HCT116 (cell line): ENCODE measurements around the gene CARD14. TPM values are rescaled to one million over a fixed set of nuclear protein-coding genes. Genes with fewer than 3 reads are reported as not detected.
"Not testable (repeated sequence)": the region's sequence is repeated elsewhere in the genome, so short reads cannot be mapped to it uniquely, and the experiment has no call there.

Experiments used
- ATAC-seq: fragments of 200-7000 bp; cut with Tn5 transposase; 2 replicates; pipeline ENCODE4 v1.9.1; 2020; ENCODE audit warnings: mild to moderate bottlenecking, moderate library complexity
- BruUV-seq: library from RNA; stranded (reverse); fragments of 400-500 nt; replicated peaks from 2 replicates; lab custom pipeline; 2021; lab: Mats Ljungman, UMichigan
- CTCF ChIA-PET: fragments of 300-600 bp; sonication (Branson Sonifier 250); formaldehyde crosslinking; loops from one replicate; lab custom pipeline; 2021; ENCODE audit warnings: antibody characterized with exemption; lab: Charles Lee
- POLR2A ChIA-PET: fragments of 300-600, 350-600 bp; sonication (Branson Sonifier 250); formaldehyde crosslinking; loops from one replicate; lab custom pipeline; 2021; ENCODE audit warnings: antibody characterized with exemption; lab: Charles Lee
- RAD21 ChIA-PET, 2 experiments: fragments of 300-600 bp; sonication (Branson Sonifier 250); formaldehyde crosslinking; loops; one replicate each; lab custom pipeline; 2023; ENCODE audit warnings: low total read pairs in 2 of 2; ENCODE audit not compliant: uncharacterized antibody in 2 of 2, unreplicated experiment in 2 of 2, low non-redundant PET in 1 of 2; lab: Charles Lee
- DNase-seq: peaks from one replicate; pipeline ENCODE4 v3.0.0-alpha.2; 2010; ENCODE audit warnings: low read depth, low spot score
- H2AFZ ChIP-seq: fragments of 200-600 bp; shearing (Covaris generic), sonication (generic); 2 replicates; pipeline ENCODE4 v1.6.1; 2017; ENCODE audit warnings: low read depth, mixed run types, mixed read lengths, antibody characterized with exemption, low read length; ENCODE audit not compliant: poor library complexity, severe bottlenecking
- H3K27ac ChIP-seq: 2 replicates; pipeline ENCODE4 v1.5.1; 2012; ENCODE audit warnings: low read depth, low read length
- H3K27me3 ChIP-seq: fragments of 200-600 bp; sonication (generic); 2 replicates; pipeline ENCODE4 v1.6.1; 2016; ENCODE audit warnings: mixed run types, low read length, mixed read lengths; ENCODE audit not compliant: insufficient read depth
- H3K36me3 ChIP-seq, 2 experiments: fragments of 200-500 bp in 1 of 2; fragments of 200-600 bp in 1 of 2; sonication (Bioruptor generic) in 1 of 2; sonication (generic) in 1 of 2; 2 replicates each; pipeline versions ENCODE4 v1.5.1 to v1.6.1; 2014 to 2016; ENCODE audit warnings: low read length in 2 of 2, inconsistent platforms in 1 of 2, mixed read lengths in 1 of 2, mixed run types in 1 of 2; ENCODE audit not compliant: insufficient read depth in 2 of 2, control insufficient read depth in 1 of 2
- H3K4me1 ChIP-seq, 2 experiments: fragments of 200-600 bp in 1 of 2; sonication (generic) in 1 of 2; 2 replicates each; pipeline versions ENCODE4 v1.5.1 to v1.6.1; 2012 to 2017; ENCODE audit warnings: low read length in 2 of 2, inconsistent platforms in 1 of 2, mild to moderate bottlenecking in 1 of 2, mixed read lengths in 1 of 2, mixed run types in 1 of 2, moderate library complexity in 1 of 2; ENCODE audit not compliant: insufficient read depth in 2 of 2, control insufficient read depth in 1 of 2
- H3K4me2 ChIP-seq: fragments of 200-600 bp; sonication (generic); 2 replicates; pipeline ENCODE4 v1.6.1; 2017; ENCODE audit warnings: mixed run types, low read length, mixed read lengths
- H3K4me3 ChIP-seq, 2 experiments: fragments of 200-600 bp in 1 of 2; sonication (generic) in 1 of 2; replicated peaks in 1 of 2; 2 replicates each; pipeline ENCODE4 v1.5.1; 2011 to 2016; ENCODE audit warnings: low read length in 2 of 2, control low read depth in 1 of 2, low read depth in 1 of 2, mild to moderate bottlenecking in 1 of 2, mixed read lengths in 1 of 2, mixed run types in 1 of 2
- H3K79me2 ChIP-seq: fragments of 200-600 bp; sonication (generic); 2 replicates; pipeline ENCODE4 v1.6.1; 2017; ENCODE audit warnings: mild to moderate bottlenecking, mixed run types, low read length, moderate library complexity, mixed read lengths; ENCODE audit not compliant: insufficient read depth
- H3K9ac ChIP-seq: fragments of 200-600 bp; sonication (generic); 2 replicates; pipeline ENCODE4 v1.6.1; 2016; ENCODE audit warnings: low read length, mixed read lengths
- H3K9me2 ChIP-seq: fragments of 200-600 bp; sonication (generic), shearing (Covaris generic); 2 replicates; pipeline ENCODE4 v1.6.1; 2017; ENCODE audit warnings: mixed run types, mild to moderate bottlenecking, moderate library complexity; ENCODE audit not compliant: insufficient read depth
- H3K9me3 ChIP-seq, 2 experiments: fragments of 200-500 bp in 1 of 2; fragments of 200-600 bp in 1 of 2; sonication (Bioruptor generic) in 1 of 2; sonication (generic) in 1 of 2; 2 replicates each; pipeline ENCODE4 v1.6.1; 2014 to 2017; ENCODE audit warnings: low read length in 2 of 2, mixed read lengths in 2 of 2, inconsistent platforms in 1 of 2, low read depth in 1 of 2, mild to moderate bottlenecking in 1 of 2, mixed run types in 1 of 2, moderate library complexity in 1 of 2; ENCODE audit not compliant: control insufficient read depth in 1 of 2, insufficient read depth in 1 of 2
- H4K20me1 ChIP-seq: fragments of 200-600 bp; sonication (generic), shearing (Covaris generic); 2 replicates; pipeline ENCODE4 v1.6.1; 2017; ENCODE audit warnings: mixed run types, mild to moderate bottlenecking, moderate library complexity; ENCODE audit not compliant: insufficient read depth
- CBX3 ChIP-seq: IDR thresholded peaks from 2 replicates; pipeline ENCODE4 v1.6.1; 2012; ENCODE audit warnings: low read depth
- EGR1 ChIP-seq: IDR thresholded peaks from 2 replicates; pipeline ENCODE4 v1.6.1; 2012; ENCODE audit warnings: low read depth
- EZH2phosphoT487 ChIP-seq: fragments of 200-600 bp; IDR thresholded peaks from 2 replicates; pipeline ENCODE4 v1.6.1; 2018; ENCODE audit warnings: antibody characterized with exemption, borderline replicate concordance
- JUND ChIP-seq: IDR thresholded peaks from 2 replicates; pipeline ENCODE4 v1.6.1; 2012
- MAX ChIP-seq: IDR thresholded peaks from 2 replicates; pipeline ENCODE4 v1.6.1; 2012
- POLR2AphosphoS5 ChIP-seq: IDR thresholded peaks from 2 replicates; pipeline ENCODE4 v1.6.1; 2011; ENCODE audit warnings: mild to moderate bottlenecking, low read depth, low read length, moderate library complexity
- RAD21 ChIP-seq: IDR thresholded peaks from 2 replicates; pipeline ENCODE4 v1.6.1; 2012; ENCODE audit warnings: low read depth, mild to moderate bottlenecking
- SIN3A ChIP-seq: IDR thresholded peaks from 2 replicates; pipeline ENCODE4 v1.6.1; 2012; ENCODE audit warnings: low read depth
- SP1 ChIP-seq: IDR thresholded peaks from 2 replicates; pipeline ENCODE4 v1.6.1; 2012; ENCODE audit warnings: low read depth
- SRF ChIP-seq: IDR thresholded peaks from 2 replicates; pipeline ENCODE4 v1.6.1; 2012; ENCODE audit warnings: low read depth
- YY1 ChIP-seq: IDR thresholded peaks from 2 replicates; pipeline ENCODE4 v1.6.1; 2011; ENCODE audit warnings: low read length, low read depth, moderate library complexity, mild to moderate bottlenecking; ENCODE audit not compliant: insufficient replicate concordance; ENCODE audit errors: extremely low read depth
- ZNF274 ChIP-seq: fragments of 200-500 bp; sonication (Bioruptor generic); IDR thresholded peaks from 2 replicates; pipeline ENCODE4 v1.6.1; 2014; ENCODE audit warnings: mild to moderate bottlenecking, low read depth, low read length, inconsistent platforms
- intact Hi-C: fragments of 100-400 bp; cut with micrococcal nuclease; formaldehyde crosslinking; loops from 2 replicates; pipeline ENCODE4 v1.10.0; 2022
- total RNA-seq: library from RNA; stranded (reverse); gene quantifications from one replicate; pipeline ENCODE4 v1.2.1, GENCODE V29; 2021; ENCODE audit not compliant: unreplicated experiment
- TF ChIP-seq, protein P1 (sequence below): IDR thresholded peaks from 2 replicates; pipeline ENCODE4 v1.6.1; 2011; ENCODE audit warnings: mild to moderate bottlenecking, low read length, moderate library complexity; ENCODE audit not compliant: insufficient replicate concordance; ENCODE audit errors: extremely low read depth
- TF ChIP-seq, protein P2 (sequence below): IDR thresholded peaks from 2 replicates; pipeline ENCODE4 v1.6.1; 2012

CARD14 gene
- total RNA-seq, 1 experiment from 2014 or later: 0.25 TPM

DNA sequence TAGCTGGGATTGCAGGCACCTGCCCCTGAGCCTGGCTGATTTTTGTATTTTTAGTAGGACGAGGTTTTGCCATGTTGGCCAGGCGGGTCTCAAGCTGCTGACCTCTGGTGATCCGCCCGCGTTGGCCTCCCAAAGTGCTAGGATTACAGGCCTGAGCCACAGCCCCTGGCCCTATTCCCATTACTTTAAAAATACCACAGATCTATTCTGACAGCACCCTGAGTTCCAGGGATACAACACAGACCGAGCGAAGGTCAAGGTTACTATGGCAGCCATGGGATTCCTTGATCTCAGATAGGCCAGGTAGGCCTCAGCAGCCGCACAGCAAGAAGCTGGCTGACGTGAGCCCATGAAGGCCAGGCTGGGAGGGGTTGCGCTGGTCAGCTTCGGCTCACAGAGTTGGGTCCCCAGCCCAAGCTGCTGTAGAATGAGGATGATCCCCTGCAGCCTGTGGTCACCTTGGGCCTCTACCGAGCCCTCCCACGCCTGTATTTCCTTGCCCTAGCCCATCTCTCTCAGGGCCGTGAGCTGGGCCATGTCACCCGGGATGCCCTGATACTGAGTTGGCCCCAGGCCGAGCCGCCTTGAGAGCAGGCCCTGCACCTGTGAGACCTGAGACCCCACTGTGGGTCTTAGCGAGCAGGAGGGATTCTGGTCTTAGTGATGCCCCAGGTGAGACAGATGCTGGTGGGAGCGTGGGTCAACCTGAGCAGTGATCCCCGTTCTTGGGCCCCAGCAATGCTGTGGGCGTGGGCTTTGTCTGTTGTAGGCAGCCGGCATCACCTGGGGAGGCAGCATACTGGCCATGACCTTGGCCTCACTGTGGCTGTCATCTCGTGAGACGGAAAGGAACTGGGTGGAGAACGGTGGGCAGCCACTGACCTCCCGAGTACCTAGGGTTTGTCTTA lies 74.0 kb downstream of the CARD14 start:
- no peak for ATAC-seq
- POLR2A ChIA-PET: no interaction called here
- H3K4me2 ChIP-seq: no peak overlapping the region
- no peak for TF ChIP-seq CBX3
- TF ChIP-seq SRF: no peak
- TF ChIP-seq, protein P1, sequence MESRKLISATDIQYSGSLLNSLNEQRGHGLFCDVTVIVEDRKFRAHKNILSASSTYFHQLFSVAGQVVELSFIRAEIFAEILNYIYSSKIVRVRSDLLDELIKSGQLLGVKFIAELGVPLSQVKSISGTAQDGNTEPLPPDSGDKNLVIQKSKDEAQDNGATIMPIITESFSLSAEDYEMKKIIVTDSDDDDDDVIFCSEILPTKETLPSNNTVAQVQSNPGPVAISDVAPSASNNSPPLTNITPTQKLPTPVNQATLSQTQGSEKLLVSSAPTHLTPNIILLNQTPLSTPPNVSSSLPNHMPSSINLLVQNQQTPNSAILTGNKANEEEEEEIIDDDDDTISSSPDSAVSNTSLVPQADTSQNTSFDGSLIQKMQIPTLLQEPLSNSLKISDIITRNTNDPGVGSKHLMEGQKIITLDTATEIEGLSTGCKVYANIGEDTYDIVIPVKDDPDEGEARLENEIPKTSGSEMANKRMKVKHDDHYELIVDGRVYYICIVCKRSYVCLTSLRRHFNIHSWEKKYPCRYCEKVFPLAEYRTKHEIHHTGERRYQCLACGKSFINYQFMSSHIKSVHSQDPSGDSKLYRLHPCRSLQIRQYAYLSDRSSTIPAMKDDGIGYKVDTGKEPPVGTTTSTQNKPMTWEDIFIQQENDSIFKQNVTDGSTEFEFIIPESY: no peak
- no peak for TF ChIP-seq ZNF274
- TF ChIP-seq JUND: no peak
- no peak for TF ChIP-seq SP1
- no peak for TF ChIP-seq POLR2AphosphoS5
- TF ChIP-seq EZH2phosphoT487: no peak
- no peak for TF ChIP-seq YY1
- TF ChIP-seq, protein P2, sequence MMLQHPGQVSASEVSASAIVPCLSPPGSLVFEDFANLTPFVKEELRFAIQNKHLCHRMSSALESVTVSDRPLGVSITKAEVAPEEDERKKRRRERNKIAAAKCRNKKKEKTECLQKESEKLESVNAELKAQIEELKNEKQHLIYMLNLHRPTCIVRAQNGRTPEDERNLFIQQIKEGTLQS: no peak
- no peak for TF ChIP-seq SIN3A
- TF ChIP-seq MAX: no peak
- TF ChIP-seq EGR1: no peak
- TF ChIP-seq RAD21: no peak
- TF ChIP-seq, all 23 proteins: peak for 0
- no peak overlapping the region for H2AFZ ChIP-seq
- no peak for DNase-seq
- no peak overlapping the region for H3K4me3 ChIP-seq
- H4K20me1 ChIP-seq: no peaks in the 10 kb centered on the region
- RAD21 ChIA-PET: no interaction called here
- H3K27ac ChIP-seq: no peak overlapping the region
- BruUV-seq: no TSS peak
- CTCF ChIA-PET: no interaction called here
- H3K79me2 ChIP-seq: no peaks in the 10 kb centered on the region
- H3K36me3 ChIP-seq: peaks cover 0 to 2% of the 10 kb centered on the region in 2 experiments; a peak in 1 of 4 replicates
- no peak overlapping the region for H3K9ac ChIP-seq
- no peaks in the 10 kb centered on the region for H3K27me3 ChIP-seq
- no peaks in the 10 kb centered on the region for H3K9me2 ChIP-seq
- peaks cover 0 to 5% of the 10 kb centered on the region in 2 experiments; a peak in 1 of 4 replicates for H3K4me1 ChIP-seq
- no peaks in the 10 kb centered on the region for H3K9me3 ChIP-seq
- intact Hi-C loops: no loop called here

DNA sequence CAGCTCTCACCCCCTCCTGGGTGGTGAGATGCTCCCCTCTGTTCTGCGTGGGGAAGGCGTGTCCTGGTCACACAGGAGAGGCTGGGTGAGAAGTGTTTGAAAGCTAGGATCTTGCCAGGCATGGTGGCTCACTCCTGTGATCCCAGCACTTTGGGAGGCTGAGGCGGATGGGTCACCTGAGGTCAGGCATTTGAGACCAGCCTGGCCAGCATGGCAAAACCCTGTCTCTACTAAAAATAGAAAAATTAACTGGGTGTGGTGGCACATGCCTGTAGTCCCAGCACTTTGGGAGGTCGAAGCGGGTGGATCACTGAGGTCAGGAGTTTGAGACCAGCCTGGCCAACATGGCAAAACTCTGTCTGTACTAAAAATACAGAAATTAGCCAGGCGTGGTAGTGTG lies 74.6 kb downstream of the CARD14 start:
- H3K79me2 ChIP-seq, H2AFZ ChIP-seq, H3K4me1 ChIP-seq, CTCF ChIA-PET, BruUV-seq, H3K9ac ChIP-seq, RAD21 ChIA-PET, H3K27ac ChIP-seq, DNase-seq, H3K9me2 ChIP-seq, ATAC-seq, H3K9me3 ChIP-seq, H3K4me3 ChIP-seq, intact Hi-C loops, POLR2A ChIA-PET, H3K36me3 ChIP-seq, H4K20me1 ChIP-seq, H3K27me3 ChIP-seq, H3K4me2 ChIP-seq: not testable (repeated sequence)
